GM19395 (cell line): ENCODE measurements around the gene TRIOBP.

ENCODE experiments used
- ATAC-seq: cut with Tn5 transposase; IDR thresholded peaks from one replicate; pipeline ENCODE4 v1.9.1; 2021; ENCODE audit warnings: mild to moderate bottlenecking, moderate library complexity; ENCODE audit not compliant: unreplicated experiment

TRIOBP gene

DNA sequence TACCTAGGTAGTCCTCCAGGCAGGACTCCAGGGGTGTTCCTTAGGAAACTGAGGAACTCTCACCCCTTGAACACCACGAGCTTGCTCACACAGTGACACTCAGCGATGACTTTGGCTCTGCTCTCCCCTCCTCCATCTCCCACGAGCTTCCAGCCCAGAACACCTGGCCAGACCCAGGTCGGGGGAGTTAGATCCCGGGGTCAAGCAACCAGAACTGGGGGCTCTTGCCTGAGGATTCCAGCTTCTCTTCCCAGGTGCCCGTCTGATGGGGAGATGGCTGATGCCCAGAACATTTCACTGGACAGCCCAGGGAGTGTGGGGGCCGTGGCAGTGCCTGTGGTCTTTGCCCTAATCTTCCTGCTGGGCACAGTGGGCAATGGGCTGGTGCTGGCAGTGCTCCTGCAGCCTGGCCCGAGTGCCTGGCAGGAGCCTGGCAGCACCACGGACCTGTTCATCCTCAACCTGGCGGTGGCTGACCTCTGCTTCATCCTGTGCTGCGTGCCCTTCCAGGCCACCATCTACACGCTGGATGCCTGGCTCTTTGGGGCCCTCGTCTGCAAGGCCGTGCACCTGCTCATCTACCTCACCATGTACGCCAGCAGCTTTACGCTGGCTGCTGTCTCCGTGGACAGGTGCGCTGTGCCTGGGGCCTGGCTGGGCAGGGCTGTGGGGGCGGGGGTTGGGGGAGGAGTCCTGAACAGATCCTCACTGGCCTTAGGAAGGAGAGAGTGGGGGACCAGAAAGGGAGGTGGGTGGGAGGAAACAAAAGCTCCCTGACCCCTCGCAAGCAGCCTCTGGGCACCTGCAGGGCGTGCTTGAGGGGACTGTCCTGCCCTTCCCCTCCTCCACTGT, 126.5 kb downstream of the TRIOBP start, which contains the start of gene GALR3:
Gene GALR3 (plus strand): TSS at position 249 of the 852 bp plus-strand sequence. CDS start 25 bp downstream, at position 274.
- no peak for ATAC-seq

DNA sequence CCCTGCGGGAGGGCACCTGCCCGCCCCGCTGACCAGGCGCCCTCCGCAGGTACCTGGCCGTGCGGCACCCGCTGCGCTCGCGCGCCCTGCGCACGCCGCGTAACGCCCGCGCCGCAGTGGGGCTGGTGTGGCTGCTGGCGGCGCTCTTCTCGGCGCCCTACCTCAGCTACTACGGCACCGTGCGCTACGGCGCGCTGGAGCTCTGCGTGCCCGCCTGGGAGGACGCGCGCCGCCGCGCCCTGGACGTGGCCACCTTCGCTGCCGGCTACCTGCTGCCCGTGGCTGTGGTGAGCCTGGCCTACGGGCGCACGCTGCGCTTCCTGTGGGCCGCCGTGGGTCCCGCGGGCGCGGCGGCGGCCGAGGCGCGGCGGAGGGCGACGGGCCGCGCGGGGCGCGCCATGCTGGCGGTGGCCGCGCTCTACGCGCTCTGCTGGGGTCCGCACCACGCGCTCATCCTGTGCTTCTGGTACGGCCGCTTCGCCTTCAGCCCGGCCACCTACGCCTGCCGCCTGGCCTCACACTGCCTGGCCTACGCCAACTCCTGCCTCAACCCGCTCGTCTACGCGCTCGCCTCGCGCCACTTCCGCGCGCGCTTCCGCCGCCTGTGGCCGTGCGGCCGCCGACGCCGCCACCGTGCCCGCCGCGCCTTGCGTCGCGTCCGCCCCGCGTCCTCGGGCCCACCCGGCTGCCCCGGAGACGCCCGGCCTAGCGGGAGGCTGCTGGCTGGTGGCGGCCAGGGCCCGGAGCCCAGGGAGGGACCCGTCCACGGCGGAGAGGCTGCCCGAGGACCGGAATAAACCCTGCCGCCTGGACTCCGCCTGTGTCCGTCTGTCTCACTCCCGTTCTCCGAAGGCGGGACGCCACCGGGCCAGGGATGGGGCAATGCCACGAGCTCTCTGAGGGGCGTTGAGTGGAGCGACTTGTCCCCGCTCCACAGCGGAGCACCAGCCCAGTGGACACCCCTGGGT, 128.1 kb downstream of the TRIOBP start:
- no peak for ATAC-seq
